ENCODE measurements around the gene CTSL.
"Not testable (repeated sequence)": the region's sequence is repeated elsewhere in the genome, so short reads cannot be mapped to it uniquely, and the experiment has no call there.

The CTSL gene

DNA sequence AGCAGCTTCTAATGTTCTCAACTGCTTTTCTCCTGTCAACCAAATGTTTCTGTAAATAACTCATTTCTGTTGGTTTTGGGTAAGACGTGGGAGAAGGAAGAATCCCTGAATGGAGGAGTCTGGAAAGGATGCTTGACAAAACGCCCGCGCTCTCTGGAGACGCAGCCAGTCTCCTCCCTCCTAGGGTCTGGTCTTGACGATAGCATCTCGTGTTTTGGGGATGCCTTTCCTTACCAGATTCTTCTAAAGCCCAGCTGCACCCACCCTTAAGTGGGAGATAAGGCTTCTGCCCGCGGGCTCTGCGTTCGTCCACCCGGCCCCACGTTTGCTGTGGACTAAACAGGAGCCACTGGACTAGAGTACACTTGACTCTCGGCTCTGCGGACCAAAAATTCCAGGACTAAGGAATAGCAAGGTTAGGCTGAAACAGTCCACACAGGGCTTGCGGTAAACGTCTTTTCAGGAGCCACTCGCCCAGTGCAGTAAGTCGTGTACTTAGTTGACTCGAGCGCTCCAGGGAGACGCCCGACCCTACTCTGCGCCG, 491 bp upstream of the CTSL start:
- DNase-seq: no peak

DNA sequence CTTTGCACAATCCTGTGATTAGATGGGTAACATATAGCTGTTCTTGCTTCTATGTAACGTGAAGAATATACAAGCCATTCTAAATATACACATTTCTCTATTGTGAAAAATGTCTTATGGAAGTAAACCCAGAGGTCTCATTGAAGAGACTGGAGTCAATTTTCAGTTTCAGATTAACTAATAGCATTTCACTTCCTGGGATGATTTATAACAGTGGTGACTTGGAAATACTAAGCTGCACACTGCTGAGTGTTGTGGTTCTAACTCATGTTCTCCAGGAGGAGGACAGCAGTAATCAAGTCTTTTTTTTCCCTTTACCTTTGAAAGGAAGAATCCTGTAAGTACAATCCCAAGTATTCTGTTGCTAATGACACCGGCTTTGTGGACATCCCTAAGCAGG, 3.3 kb downstream of the CTSL start:
- DNase-seq: no peak

GRCh38 chr9:87731321-87731720, 5.4 kb downstream of the CTSL start:
- no peak for DNase-seq

GRCh38 chr9:87732344-87732743, 6.4 kb downstream of the CTSL start:
- no peak for DNase-seq

- DNase-seq: no peak
Observed at GRCh38 chr9:87732756-87733155, 6.8 kb downstream of the CTSL start.

GRCh38 chr9:87733273-87734052, 7.5 kb downstream of the CTSL start:
- DNase-seq: no peak

DNA sequence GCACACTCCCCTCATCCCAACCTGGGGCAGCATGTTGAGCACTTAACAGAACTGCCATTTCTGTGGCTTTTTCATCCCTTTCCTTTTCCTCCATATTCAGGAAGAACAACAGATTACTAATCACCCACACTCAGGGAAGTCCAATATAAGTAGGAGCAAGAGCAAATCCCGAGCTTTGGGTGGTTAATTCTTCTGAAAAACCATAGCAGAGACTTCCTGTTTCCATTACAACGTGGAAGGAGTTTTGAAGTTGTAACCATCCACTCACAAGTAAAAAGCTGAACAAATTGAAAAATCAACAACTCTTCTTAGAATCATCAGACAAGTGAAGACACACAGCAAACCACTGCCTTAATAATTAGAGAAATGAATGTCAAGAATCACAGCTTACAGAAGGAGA, 8.2 kb downstream of the CTSL start:
- DNase-seq: no peak

DNA sequence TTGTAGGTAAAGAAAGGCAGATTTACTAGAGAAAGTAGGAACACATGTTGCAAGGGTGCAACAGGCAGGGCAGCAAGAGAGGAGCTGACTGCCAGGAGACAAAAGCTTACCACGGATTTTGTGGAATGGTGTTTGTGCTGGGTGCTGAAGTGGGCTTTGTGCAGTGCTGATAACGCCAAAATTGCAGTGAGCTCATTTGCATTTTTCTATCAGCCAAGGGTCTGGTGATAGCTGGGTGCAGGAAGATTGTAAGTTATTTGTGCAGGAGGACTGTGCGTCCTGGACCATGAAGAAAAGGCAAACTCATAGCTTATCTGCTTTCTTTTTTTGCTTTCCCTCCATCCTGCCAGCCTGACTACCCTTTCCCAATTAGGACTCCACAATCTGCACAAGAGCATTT, 13.6 kb downstream of the CTSL start:
- no peak for DNase-seq

- no peak for DNase-seq
Observed at GRCh38 chr9:87740209-87740608, 14.3 kb downstream of the CTSL start.

GRCh38 chr9:87741326-87741725, 15.4 kb downstream of the CTSL start:
- DNase-seq: no peak

DNA sequence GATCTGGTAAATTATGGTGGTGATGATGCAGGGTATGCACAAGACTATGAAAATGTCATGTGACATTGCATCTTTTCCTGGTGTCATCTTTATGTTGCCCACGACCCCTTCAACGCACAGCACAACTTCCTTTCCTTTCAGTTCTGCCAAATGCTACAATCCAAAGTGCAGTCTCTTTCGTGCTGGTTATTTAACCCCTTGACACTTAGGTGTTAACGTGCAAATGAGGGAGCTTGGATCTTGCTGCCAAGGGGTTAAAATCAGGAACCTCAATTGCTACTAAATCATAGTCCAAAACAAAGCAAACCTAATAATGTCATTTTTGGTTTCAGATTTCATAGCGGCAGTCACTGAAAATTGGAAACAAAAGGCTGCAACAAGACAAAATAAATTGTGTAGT, 16.0 kb downstream of the CTSL start:
- no peak for DNase-seq

- DNase-seq: no peak
Observed at GRCh38 chr9:87742813-87743428, 17.0 kb downstream of the CTSL start.

- not testable (repeated sequence) for DNase-seq
Observed at GRCh38 chr9:87744247-87744646, 18.3 kb downstream of the CTSL start.

- DNase-seq: no peak
Observed at GRCh38 chr9:87746186-87746585, 20.3 kb downstream of the CTSL start.

DNA sequence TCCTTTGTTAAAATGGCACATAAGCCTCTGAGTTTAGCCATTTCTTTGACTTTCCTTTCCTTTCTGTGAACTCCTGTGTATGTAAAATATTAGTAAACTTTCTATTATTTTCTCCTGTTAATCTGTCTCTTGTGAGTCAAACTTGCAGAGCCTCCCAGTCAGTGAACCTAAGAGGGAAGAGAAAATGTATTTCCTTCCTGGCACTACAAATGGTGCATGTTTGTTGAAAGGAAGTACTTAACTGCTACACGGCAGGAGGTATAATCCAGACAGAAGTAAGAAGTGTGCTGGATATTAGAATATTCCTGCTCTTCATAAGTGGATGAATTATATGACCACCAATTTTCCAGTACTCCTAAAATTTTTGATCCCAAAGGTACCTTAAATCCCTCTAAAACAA, 23.0 kb downstream of the CTSL start:
- DNase-seq: no peak

GRCh38 chr9:87749335-87750035, 23.6 kb downstream of the CTSL start:
- no peak for DNase-seq

DNA sequence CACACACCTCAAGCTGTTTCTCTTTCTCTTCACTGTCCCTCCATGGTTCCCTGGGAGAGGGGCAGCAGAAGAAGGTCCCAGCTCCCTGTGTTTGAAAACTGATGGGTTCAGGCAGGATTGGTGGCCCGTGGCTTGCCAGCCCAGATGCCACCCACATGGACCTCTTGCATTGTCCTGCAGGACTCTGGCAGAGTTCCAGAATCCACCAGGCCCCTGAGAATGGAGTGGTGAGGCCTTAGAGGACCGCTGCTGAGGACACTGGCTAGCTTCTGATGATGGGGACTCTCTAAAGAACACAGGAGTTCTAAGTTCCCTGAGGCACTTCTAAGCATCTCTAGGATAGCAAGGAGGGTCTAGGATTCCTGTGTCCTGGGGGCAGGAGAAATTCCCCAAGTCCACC, 24.8 kb downstream of the CTSL start:
- no peak for DNase-seq

DNA sequence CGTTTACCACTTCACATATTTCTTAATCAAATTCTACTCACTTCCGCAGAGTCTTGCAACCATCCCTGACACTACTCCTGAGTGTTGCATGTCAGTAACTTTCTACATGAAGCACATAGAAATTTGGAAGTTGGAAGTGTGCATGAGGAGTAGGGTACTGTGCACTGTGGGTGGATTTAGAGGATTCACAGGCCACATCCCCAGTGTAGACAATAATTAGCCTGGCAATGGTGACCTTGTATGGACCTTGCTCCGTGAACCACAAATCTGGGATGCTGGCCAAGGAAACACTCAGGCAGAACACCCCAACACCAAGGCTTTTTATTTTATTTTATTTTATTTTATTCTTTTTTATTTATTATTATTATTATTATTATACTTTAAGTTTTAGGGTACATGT, 25.5 kb downstream of the CTSL start:
- no peak for DNase-seq

DNA sequence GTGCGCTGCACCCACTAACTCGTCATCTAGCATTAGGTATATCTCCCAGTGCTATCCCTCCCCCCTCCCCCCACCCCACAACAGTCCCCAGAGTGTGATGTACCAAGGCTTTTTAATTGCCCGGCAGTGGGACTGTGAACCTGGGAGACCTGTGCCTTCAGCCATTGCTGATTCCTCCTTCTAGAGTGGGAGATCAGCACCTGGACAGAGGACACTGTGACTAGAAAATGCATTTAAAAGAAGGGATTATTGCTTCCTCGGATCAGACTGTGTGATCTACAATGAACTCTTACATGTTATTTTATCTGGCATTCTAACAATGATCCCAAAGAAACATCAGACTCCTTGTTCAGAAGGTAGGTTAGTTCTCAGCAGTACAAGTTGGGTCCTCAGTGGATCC, 25.9 kb downstream of the CTSL start:
- DNase-seq: no peak

GRCh38 chr9:87753313-87753712, 27.4 kb downstream of the CTSL start:
- no peak for DNase-seq

DNA sequence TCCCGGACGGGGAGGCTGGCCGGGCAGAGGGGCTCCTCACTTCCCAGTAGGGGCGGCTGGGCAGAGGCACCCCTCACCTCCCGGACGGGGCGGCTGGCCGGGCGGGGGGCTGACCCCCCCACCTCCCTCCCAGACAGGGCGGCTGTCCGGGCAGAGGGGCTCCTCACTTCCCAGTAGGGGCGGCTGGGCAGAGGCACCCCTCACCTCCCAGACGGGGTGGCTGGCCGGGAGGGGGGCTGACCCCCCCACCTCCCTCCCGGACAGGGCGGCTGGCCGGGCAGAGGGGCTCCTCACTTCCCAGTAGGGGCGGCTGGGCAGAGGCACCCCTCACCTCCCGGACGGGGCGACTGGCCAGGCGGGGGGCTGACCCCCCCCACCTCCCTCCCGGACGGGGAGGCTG, 32.4 kb downstream of the CTSL start:
- not testable (repeated sequence) for DNase-seq

DNA sequence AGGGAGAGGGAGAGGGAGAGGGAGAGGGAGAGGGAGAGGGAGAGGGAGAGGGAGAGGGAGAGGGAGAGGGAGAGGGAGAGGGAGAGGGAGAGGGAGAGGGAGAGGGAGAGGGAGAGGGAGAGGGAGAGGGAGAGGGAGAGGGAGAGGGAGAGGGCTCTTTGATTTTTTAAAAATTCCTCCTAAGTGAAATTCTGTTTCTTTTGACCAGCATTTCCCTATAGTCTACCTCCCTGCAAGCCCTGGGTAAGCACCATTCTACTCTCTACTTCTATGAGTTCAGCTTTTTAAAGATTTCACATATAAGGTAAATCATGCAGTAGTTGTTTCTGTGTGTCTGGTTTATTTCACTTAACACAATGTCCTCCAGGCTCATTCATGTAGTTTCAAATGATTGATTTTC, 34.1 kb downstream of the CTSL start:
- not testable (repeated sequence) for DNase-seq

DNA sequence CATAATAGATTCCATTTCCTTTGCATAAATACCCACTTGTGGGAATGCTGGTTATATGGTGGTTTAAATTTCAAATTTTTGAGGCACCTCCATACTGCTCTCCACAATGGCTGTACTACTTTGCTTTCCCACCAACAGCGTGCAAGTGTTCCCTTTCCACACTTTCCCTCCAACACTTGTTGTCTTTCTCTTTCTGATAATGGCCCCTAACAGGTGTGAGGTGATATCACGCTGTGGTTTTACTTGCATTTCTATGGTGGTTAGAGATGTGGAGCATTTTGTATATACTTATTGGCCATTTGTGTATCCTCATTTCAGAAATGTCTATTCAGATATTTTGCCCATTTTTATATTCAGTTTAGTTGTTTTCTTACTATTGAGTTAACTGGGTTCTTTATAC, 34.6 kb downstream of the CTSL start:
- DNase-seq: no peak

DNA sequence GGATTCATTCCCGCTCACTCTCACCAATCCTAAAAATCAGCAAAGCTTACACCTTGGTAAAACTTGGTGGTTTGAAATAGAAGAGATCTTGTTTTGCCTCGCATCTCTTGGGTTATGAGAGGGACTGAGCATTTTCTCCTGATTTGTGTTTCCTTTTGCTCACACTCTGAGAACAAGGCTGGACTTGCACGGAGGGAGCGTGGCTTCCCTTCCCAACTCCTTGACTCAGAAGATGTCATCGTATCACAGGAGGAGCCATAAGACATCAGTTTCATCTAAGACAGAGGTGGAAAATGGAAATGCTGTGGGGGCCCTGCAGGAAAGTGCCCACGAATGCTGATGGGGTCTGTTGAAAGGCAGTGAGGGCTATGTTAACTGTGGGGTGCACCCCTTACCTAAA, 37.4 kb downstream of the CTSL start:
- DNase-seq: no peak

Measured in stimulated activated CD4-positive, alpha-beta T cell treated with anti-CD3 and anti-CD28 coated beads, Interleukin-4, amount 100 ng/mL, for 1 hour (primary cell).